Ovary (tissue), 3 donors: ENCODE data around the gene TMEM63A.

Source experiments
- POLR2A ChIP-seq: fragments of 450-650 bp; IDR thresholded peaks from one replicate; pipeline ENCODE4 v1.6.1; 2017; ENCODE audit warnings: antibody characterized with exemption, mild to moderate bottlenecking, moderate library complexity
- TF ChIP-seq, protein P1 (sequence below), 3 donors: fragments of 450-650 bp in 2 of 3; fragments of 200-600 bp in 1 of 3; IDR thresholded peaks; one replicate each; pipeline versions ENCODE4 v1.5.1 to v1.8.0; 2016 to 2022; ENCODE audit warnings: antibody characterized with exemption in 3 of 3, mild to moderate bottlenecking in 1 of 3
- donor health status: DM: no; HTN: no; CAD: no.

- TF ChIP-seq, protein P1, sequence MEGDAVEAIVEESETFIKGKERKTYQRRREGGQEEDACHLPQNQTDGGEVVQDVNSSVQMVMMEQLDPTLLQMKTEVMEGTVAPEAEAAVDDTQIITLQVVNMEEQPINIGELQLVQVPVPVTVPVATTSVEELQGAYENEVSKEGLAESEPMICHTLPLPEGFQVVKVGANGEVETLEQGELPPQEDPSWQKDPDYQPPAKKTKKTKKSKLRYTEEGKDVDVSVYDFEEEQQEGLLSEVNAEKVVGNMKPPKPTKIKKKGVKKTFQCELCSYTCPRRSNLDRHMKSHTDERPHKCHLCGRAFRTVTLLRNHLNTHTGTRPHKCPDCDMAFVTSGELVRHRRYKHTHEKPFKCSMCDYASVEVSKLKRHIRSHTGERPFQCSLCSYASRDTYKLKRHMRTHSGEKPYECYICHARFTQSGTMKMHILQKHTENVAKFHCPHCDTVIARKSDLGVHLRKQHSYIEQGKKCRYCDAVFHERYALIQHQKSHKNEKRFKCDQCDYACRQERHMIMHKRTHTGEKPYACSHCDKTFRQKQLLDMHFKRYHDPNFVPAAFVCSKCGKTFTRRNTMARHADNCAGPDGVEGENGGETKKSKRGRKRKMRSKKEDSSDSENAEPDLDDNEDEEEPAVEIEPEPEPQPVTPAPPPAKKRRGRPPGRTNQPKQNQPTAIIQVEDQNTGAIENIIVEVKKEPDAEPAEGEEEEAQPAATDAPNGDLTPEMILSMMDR (IDR thresholded peaks at IDR 0.05) = no peak
- no peak for TF ChIP-seq POLR2A
Measured at GRCh38 chr1:225847610-225848009, 34.6 kb downstream of the TMEM63A start.
